Fibroblast of lung (primary cell): ENCODE results near the gene TTLL11.

Experiments used
- CTCF ChIP-seq, 2 donors: IDR thresholded peaks in 1 of 2; conservative IDR thresholded peaks in 1 of 2; 1 replicate in 1 of 2; 2 replicates in 1 of 2; pipeline ENCODE4 v1.5.1; 2011 to 2012; ENCODE audit warnings: low read length in 2 of 2, control low read depth in 1 of 2, inconsistent platforms in 1 of 2, low read depth in 1 of 2, mild to moderate bottlenecking in 1 of 2
- EZH2 ChIP-seq: IDR thresholded peaks from 2 replicates; pipeline ENCODE4 v1.5.1; 2012; ENCODE audit warnings: low read length, control low read depth, mild to moderate bottlenecking; ENCODE audit errors: missing control alignments

DNA sequence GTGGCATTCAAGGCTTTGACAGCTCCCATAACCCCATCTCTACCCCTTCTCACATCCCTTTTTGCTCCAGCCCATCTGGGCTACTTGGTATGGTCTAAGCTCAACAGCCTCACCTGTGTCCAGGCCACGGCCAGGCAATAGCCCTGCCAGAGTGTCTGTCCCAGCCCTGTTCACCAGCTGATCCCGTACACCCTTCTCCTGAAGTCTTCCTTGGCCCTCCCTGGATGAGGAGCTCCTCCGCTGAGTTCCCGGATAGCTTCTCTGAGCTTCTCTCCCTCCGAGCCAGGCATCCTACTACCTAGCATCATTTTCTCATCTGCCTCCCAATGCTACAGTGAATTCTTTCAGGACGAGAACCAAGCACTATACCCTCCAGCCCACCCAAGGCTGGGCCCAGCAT lies 233.5 kb downstream of the TTLL11 start:
- TF ChIP-seq CTCF (conservative IDR thresholded peaks at IDR 0.05 in 1 of 2, IDR thresholded peaks at IDR 0.05 in 1 of 2; ENCODE audit: low read depth in 1 of 2, low read length in 2 of 2) (no peak), EZH2 (no peak)
